Nucleus accumbens (tissue), 56 donors: ENCODE results near the gene CTSF.
"Not testable (repeated sequence)": the region's sequence is repeated elsewhere in the genome, so short reads cannot be mapped to it uniquely, and the experiment has no call there.

Experiments
- DNase-seq, 56 donors: peaks; one replicate each; lab custom pipeline; 2025; lab: John Stamatoyannopoulos, UW

Gene CTSF

GRCh38 chr11:66591175-66591574, 22.8 kb upstream of the CTSF start:
- DNase-seq: no peak

DNA sequence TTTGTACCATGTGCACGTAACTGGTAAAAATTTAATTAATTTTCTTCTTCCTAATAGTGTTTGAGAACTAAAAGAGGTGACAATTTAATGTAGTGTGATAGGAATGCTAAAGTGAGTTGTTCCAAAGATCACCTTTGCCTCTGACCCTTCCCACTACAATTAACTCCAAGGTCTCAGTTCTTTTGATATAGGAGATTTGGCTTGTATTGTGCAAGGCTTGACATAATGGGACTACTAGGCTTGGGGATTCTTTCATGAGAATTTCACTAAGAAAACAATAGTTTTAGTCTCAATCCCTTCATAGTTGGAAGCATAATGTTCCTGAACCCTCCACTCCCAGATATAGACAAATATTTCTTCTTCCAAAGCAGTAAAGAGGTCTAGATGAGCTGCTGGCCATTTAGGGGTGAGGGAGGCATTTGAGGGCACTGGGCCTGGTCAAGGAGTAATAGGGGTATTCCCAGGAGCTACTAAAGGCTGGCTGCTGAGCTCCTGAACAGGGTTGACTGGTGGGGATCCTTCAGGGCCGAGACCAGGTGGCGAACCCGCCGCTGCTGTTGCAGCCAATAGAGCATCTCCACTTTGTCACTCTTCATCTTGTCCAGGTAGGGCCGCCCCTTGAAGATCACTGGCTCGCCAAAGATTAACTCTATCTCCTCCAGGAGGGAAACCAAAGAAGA, 21.7 kb upstream of the CTSF start:
- DNase-seq: no peak

DNA sequence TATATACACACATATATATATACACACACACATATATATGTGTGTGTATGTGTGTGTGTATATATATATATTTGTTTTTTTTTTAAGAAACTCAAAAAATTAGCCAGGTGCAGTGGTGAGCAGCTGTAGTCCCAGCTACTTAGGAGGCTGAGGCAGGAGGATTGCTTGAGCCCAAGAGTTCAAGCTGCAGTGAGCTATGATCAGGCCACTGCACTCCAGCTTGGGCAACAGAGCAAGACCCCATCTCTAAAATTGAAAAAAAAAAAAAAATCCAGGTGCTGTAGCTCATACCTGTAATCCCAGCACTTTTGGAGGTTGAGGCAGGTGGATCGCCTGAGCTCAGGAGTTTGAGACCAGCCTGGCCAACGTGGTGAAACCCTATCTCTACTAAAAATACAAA, 20.9 kb upstream of the CTSF start:
- DNase-seq: not testable (repeated sequence)

DNA sequence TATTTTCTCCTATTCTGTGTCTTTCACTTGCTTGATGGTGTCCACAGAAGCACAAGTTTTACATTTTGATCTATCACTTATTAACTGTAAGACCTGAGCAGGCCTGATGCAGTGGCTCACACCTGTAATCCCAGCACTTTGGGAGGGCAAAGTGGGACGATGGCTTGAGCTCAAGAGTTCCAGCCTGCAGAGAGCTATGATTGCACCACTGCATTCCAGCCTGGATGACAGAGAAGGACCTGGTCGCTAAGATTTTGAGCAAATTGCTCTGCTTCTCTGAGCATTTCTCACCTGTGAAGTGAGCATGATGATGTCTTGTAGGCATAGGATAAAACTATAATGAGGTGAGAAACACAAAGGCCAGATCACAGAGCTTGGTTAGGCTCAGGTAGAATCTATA, 17.7 kb upstream of the CTSF start:
- no peak for DNase-seq

GRCh38 chr11:66585447-66585846, 17.0 kb upstream of the CTSF start:
- DNase-seq: not testable (repeated sequence)

- DNase-seq: not testable (repeated sequence)
These were observed 14.2 kb upstream of the CTSF start for GRCh38 chr11:66582565-66583147.

DNA sequence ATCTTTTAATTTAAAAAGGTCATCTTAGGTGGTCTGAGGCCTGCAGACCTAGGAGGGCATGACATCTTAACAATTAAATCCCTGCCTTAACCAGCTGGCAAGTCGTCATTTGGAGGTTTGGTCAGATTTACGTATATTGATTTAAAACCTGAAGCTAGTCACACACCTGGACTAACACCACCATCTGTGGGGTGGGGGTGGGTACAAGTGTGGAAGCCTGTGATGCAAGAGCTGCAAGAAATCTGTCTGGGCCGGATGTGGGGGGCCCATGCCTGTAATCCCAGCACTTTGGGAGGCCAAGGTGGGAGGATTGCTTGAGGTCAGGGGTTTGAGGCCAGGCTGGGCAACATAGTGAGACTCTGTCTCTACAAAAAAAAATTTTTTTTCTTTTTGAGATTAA, 12.9 kb upstream of the CTSF start:
- no peak for DNase-seq

DNA sequence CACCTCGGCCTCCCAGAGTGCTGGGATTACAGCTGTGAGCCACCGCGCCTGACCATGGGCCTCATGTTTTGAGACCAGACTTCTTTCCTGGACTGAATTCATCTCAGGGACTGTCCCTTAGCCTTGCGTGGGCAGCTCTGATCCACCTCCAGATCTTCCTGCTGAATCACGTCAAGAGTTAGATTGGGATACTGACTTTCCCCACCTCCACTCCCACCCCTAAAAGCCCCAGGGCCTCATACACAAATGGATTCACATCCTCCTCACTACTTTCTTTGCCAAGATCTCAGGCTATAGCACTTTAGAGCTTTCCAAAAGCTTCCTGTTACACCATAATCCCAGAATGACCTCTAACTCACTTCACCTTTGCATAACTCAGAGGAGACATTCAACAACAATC, 12.4 kb upstream of the CTSF start:
- DNase-seq: no peak

DNA sequence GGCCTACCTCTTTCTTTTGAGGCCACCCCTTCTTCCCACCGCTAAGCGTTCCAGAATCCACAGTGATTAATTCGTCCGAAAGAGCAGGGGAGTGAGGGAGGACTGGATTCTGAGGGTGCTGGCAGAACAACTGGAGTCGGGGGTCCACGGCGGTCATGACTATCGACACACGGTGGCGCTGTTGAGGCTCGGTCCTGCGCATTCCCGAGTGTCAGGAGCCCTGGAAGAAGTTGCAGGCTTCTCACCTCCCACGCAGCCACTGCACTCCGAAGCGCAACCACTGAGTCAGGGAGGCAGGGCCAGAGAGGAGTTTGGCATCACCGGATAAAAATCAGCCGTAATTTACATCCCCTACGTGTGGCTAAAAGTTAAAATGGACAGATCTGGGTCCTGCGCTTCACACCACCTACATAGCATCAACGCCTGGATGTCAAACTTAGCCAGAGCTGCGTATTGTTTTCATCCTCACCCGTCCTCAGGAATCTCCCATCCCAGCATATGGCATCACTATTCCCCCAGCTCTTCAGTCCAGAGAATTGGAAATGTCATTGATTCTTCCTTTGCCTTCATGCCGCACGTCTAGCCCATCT, 10.7 kb upstream of the CTSF start:
- DNase-seq: peak in 48 of 56 donors; percentile 13 to 87 (median 46)

GRCh38 chr11:66570850-66571180, 2.4 kb upstream of the CTSF start:
- no peak for DNase-seq

DNA sequence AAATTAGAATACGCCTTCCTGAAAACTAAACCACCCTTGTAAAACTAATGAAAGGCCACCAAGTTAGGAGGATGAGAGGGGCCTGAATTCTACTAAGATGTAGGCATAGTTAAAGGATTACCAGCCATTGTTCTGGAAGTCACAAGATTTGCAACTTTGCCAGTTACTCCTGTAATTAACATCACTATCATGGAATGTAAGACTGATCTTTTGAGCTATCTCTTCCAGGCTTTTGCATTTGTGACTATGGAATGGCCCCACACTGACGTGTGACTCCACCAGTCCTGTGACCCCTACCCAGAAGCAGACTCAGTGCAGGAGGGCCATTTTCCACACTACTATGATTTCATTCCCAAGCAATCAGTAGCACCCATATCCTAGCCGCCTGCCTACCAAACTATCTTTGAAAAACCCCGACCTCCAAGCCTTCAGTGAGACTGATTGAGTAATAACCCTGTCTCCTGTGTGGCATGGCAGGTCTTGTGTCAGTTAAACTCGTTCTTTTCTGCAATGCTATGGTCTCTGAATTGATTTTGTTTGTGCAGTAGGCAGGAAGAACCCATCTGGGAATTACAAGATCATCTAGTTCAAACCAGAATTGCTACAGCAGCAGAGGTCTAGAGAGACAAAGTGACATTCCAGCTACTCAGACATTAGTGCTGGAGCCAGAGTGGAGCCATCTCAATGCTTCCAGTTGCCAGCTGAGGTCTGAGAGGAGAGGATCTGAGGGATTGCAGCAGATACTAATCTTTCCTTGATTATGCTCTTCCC, 1.9 kb upstream of the CTSF start:
- DNase-seq: no peak

DNA sequence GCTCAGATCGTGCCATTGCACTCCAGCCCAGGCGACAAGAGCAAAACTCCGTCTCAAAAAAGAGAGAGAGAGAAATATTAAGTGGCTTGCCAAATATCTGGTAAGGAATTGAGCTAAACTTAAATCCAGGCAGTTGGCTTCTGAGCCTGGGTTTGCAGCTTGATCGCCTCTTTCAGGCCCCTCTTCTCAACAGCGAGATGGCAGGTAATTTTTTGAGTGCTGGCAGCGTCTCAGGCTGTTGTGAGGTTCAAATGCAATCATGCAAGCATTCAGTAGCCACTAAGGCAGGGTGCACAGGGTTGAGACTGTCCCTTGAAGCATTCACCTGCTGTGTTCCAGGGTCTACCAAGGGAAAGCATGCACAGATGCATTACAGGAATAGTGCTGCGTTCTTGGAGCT, 670 bp upstream of the CTSF start:
- no peak for DNase-seq

DNA sequence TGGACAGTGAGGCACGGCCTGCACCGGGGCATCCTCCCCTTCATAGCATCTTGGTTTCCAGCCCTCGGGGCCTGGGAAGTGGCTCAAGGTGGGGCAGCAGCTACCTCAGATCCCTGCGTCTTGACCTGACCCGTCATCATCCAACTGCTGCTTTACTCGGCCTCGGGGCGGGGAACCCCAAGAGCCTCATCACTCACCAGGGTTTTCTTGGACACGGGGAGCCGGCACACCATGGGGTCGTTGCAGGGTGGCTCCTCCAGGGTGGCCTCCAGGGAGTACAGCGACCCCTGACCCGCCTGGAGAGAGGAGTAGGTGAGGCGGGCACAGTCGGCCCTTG, 651 bp downstream of the CTSF start:
- DNase-seq: no peak

DNA sequence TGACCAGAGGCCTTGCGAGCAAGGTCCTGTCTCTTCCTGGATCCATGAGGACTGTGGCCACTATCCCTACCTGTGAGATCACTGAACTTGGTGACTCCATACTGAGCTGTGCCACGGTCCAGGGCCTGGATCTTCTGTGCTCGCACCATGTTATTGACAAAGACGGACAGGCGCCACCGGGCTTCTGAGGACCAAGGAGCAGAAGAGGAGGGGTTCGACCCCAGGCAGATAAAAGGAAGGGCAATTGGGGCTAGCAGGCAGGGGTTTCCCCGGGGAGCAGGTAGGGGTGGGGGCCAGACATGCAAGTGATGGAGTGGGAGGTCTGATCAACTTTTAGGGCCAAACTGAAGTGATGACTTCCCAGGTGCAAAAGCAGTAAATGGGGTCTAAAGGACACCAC, 2.2 kb downstream of the CTSF start:
- no peak for DNase-seq

GRCh38 chr11:66564984-66565383, 3.4 kb downstream of the CTSF start:
- DNase-seq: no peak

DNA sequence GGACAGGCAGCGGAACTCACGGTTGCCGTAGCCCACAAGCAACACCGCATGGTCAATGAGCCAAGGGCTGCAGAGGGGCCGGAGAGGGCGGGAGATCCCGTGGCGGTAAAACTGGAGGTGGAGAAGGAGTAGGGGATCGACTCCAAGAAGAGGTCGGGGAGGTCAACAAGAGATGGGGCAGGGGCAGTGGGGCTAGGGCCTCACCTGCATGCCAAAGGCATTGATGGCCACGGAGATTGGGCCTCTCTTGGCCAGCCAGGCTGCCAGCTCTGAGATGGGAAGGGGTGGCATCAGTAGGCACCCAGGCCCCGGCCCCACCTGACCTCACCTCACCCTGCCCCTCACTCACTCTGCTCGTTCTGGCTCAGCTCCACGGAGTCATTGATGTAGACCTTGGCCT, 3.9 kb downstream of the CTSF start:
- DNase-seq: no peak

GRCh38 chr11:66563832-66564231, 4.6 kb downstream of the CTSF start:
- DNase-seq: no peak

GRCh38 chr11:66562907-66563583, 5.4 kb downstream of the CTSF start:
- DNase-seq: peak in 1 of 56 donors; percentile 13

GRCh38 chr11:66562275-66562674, 6.1 kb downstream of the CTSF start:
- no peak for DNase-seq

GRCh38 chr11:66561975-66562248, 6.5 kb downstream of the CTSF start:
- DNase-seq: no peak

- DNase-seq: no peak
These were observed 7.0 kb downstream of the CTSF start for GRCh38 chr11:66561178-66561974.
